ENCODE measurements around the gene PEX19.

PEX19 gene

GRCh38 chr1:160255781-160256300 lies 29.1 kb downstream of the PEX19 start:
- no peak for TF ChIP-seq CTCF (IDR thresholded peaks at IDR 0.05)
- Histone ChIP-seq H3K27ac (no peak overlapping the region), H3K4me3 (ENCODE audit: low read depth in 1 of 2, low read length in 1 of 2) (no peak overlapping the region), H3K4me1 (ENCODE audit: control insufficient read depth in 1 of 2, insufficient read depth in 1 of 2, low read depth in 1 of 2, low read length in 1 of 2) (peaks cover 3 to 4% of the 10 kb centered on the region in 2 experiments), H3K27me3 (no peaks in the 10 kb centered on the region), H3K36me3 (peaks cover 12% of the 10 kb centered on the region), H3K9me3 (no peaks in the 10 kb centered on the region)

- H3K9me3 ChIP-seq = no peaks in the 10 kb centered on the region
- H3K36me3 ChIP-seq = peaks cover 12% of the 10 kb centered on the region
- TF ChIP-seq CTCF (IDR thresholded peaks at IDR 0.05) = no peak
- H3K27me3 ChIP-seq = no peaks in the 10 kb centered on the region
- no peak overlapping the region for H3K4me3 ChIP-seq (ENCODE audit: low read depth in 1 of 2, low read length in 1 of 2)
- no peaks in the 10 kb centered on the region for H3K4me1 ChIP-seq (ENCODE audit: control insufficient read depth in 1 of 2, insufficient read depth in 1 of 2, low read depth in 1 of 2, low read length in 1 of 2)
- no peak overlapping the region for H3K27ac ChIP-seq
These were observed 33.0 kb downstream of the PEX19 start for GRCh38 chr1:160251687-160252526.

GRCh38 chr1:160251011-160251410 lies 33.9 kb downstream of the PEX19 start:
- H3K4me3 ChIP-seq (ENCODE audit: low read depth in 1 of 2, low read length in 1 of 2) = no peak overlapping the region
- H3K27ac ChIP-seq = no peak overlapping the region
- no peaks in the 10 kb centered on the region for H3K9me3 ChIP-seq
- H3K4me1 ChIP-seq (ENCODE audit: control insufficient read depth in 1 of 2, insufficient read depth in 1 of 2, low read depth in 1 of 2, low read length in 1 of 2) = no peaks in the 10 kb centered on the region
- H3K27me3 ChIP-seq = no peaks in the 10 kb centered on the region
- no peak for TF ChIP-seq CTCF (IDR thresholded peaks at IDR 0.05)
- H3K36me3 ChIP-seq = peaks cover 12% of the 10 kb centered on the region

- peaks cover 26% of the 10 kb centered on the region for H3K36me3 ChIP-seq
- no peak overlapping the region for H3K27ac ChIP-seq
- H3K4me1 ChIP-seq (ENCODE audit: control insufficient read depth in 1 of 2, insufficient read depth in 1 of 2, low read depth in 1 of 2, low read length in 1 of 2) = peaks cover 5 to 7% of the 10 kb centered on the region in 2 experiments
- no peak overlapping the region for H3K4me3 ChIP-seq (ENCODE audit: low read depth in 1 of 2, low read length in 1 of 2)
- no peak for TF ChIP-seq CTCF (IDR thresholded peaks at IDR 0.05)
- H3K9me3 ChIP-seq = no peaks in the 10 kb centered on the region
- no peaks in the 10 kb centered on the region for H3K27me3 ChIP-seq
These were observed 37.9 kb downstream of the PEX19 start for GRCh38 chr1:160247053-160247452.

GRCh38 chr1:160245434-160245833 lies 39.5 kb downstream of the PEX19 start:
- Histone ChIP-seq H3K36me3 (peaks cover 32% of the 10 kb centered on the region), H3K27me3 (no peaks in the 10 kb centered on the region), H3K27ac (no peak overlapping the region), H3K4me1 (ENCODE audit: control insufficient read depth in 1 of 2, insufficient read depth in 1 of 2, low read depth in 1 of 2, low read length in 1 of 2) (peaks cover 5 to 7% of the 10 kb centered on the region in 2 experiments), H3K4me3 (ENCODE audit: low read depth in 1 of 2, low read length in 1 of 2) (no peak overlapping the region), H3K9me3 (no peaks in the 10 kb centered on the region)
- no peak for TF ChIP-seq CTCF (IDR thresholded peaks at IDR 0.05)
